Activated CD4-positive, alpha-beta T cell treated with anti-CD3 and anti-CD28 coated beads for 4 hours (primary cell): ENCODE results near the gene ADGRV1.

Experiments
- DNase-seq, 2 donors: peaks; one replicate each; pipeline ENCODE4 v3.0.0-alpha.2; 2020

ADGRV1 gene

DNA sequence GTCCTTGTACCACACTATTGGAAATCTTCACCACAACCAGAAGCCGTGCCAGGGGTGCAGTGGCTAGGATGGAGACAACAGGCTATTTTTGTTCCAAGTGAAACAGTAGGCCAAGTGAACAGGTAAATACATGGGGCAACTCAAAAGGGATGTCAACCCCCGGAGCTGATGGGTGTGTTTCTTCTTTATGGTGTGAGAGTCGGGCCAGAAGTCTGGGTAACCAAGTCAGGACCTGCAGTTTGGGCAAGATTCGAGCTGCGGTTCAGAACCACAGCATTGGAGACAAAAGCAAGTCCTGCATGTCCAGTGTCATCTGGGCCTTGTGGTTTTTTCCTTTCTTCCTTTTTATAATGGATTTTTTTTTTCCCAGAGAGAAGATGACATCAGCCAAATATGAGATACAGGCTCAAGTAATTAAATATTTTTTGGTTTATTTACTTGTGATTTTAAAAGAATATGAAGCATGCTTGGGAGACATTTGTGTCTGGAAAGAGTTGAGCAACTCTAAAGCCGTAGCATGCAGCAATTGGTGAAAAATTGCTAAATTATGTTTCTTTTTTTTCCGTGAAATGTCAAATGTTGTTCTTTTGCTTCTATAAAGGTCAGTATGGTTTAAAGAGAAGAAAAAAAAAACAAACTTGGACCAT is 562.9 kb downstream of the ADGRV1 start:
- no peak for DNase-seq

DNA sequence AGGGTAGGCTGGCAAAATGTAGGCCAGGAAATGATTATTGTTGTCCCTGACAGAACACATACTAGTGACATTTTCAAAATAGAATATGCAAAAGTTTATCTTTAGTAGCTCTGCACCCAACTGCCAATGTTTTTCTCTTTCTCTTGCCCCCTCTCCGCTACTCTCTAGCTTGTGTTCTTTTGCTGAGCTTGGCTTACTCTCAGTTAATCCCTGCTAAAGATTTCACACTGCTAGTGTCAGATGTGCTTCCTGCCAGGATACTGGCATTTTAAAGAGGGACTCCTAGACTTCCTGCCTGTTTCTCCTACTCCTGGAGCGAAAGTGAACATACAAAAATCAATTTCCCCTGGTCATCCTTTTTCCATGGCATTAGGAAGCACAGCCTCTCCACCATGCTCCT is 564.1 kb downstream of the ADGRV1 start:
- DNase-seq = no peak

DNA sequence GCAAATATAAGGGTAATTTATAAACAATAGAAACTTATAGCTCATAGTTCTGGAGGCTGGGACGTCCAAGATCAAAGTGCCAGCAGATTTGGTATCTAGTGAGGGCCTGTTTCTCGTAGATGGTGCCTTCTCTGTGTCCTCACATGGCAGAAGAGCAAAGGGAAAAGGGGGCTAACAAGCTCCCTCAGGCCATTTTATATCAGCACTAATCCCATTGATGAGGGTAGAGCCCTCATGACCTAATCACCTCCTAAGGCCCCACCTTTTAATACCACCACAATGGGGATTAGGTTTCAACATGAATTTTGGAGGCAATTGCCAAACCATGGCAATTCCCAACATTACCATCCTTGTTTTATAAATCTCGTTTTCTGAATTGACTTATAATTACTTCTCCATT is 564.7 kb downstream of the ADGRV1 start:
- DNase-seq = no peak

DNA sequence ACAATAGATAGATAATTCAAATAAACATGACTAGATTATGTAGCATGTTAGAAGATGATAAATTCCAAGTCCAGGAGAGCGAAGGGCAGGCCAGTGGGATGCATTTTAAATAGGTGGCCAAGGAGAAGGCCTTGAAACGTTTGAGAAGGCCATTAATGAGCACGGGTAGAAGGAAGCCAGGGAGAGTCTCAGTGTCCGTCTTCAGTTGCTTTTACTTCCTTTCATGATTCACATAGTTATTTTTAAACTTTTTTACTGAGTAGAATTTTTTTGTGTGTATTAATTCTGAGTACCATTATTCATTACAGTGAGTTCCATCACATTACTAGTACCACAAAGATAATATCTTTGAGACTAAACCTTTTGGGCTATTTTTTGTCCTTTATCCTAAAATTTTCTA is 565.3 kb downstream of the ADGRV1 start:
- DNase-seq = no peak

DNA sequence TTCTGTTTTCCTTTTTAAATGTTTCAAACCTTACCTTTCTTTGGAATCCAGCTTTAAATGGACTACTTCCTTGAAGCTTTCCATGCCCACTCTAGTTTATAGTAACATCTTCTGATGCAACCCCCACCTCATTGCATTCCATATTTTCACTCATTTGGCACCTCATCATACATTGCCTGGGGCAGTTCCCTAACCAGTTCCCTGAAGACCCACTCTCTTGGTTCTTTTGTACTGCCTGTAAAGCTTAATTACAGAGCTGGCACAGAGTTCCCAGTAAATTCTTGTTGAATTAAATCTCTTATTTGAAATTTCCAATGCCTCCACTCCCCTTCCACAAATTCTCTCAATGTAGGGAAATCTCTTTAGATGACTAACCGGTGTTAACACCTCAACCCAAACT is 567.3 kb downstream of the ADGRV1 start:
- DNase-seq = no peak

DNA sequence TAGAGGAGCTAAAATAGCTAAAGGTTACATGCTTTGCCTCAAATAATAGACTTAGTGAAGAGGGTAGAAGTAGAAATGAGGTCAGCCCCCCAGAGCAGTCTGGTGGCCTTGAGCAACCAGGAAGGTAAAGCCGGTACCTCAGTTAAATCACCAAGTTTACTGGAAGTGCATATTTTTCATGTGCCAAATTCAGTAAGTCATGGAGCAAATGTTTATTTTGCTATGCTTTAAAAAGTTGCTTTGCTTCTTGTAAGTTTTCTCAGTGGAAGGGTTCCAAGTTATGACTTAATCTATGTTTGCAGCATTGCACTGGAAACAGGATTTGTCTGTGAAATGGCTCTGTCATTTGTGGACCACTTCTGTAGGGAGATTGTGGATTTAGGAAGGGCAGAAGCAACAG is 567.9 kb downstream of the ADGRV1 start:
- DNase-seq = no peak

DNA sequence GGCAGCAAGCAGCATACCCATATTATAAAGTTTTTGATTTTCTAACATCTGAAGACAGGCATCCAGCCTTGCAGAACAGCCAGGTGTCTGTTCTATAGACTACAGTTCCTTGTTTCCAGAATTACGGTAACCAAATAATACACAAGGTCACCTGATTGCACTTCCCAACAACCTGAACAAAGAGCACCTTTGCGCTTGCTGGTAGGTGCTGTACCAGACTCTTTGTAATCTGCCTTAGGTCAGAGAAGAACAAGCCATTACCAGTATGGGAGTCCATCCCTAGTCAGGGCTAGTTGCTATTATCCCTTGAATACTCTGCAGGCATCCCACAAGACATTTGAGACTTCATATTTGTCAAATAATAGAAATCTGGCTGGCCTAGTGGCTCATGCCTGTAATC is 568.3 kb downstream of the ADGRV1 start:
- no peak for DNase-seq

DNA sequence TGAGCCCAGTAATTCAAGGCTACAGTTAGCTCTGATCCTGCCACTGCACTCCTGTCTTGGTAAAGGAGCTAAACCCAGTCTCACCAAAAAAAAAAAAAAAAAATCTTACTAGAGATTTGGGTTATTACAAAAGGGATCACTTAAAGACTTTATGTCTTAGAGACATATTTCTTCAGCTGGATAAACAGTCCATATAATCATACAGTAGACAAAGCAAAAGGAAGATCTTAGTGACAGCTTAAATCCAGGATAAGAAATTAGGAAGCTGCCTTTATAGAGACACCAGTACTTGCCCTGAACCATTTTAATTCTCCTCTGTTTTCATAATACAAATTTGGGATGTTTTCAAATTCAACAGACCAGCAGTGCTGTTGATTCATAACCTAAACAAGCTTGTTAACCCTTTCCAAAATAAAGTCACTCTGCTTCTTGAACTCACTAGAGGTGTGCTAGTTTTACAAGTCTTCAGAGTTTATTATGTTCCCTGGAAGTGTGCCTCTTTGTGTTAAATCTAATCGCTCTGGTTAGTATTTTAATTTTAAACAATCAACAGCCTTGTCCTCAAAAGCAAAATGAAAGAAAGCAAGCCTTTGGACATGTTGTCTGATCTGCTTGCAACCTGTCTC is 569.0 kb downstream of the ADGRV1 start:
- no peak for DNase-seq

DNA sequence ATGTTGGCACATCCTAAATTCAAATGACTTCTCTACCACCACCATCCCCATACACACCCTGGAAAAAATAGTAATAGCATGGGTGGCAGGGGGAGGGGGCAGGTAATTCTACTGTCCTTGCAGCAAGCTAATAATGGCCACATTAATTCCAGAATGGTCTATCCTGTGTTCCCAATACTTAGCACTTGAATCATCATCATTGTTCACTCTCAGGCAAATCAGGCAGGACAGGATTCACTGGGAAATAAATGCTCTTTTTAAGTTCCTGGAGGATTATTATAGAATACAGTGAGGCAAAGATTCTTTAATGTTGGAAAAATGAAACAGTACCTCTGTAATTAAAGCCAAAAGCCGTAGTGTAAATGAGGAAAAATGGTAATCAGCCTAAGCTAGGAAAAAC is 570.0 kb downstream of the ADGRV1 start:
- DNase-seq = no peak

DNA sequence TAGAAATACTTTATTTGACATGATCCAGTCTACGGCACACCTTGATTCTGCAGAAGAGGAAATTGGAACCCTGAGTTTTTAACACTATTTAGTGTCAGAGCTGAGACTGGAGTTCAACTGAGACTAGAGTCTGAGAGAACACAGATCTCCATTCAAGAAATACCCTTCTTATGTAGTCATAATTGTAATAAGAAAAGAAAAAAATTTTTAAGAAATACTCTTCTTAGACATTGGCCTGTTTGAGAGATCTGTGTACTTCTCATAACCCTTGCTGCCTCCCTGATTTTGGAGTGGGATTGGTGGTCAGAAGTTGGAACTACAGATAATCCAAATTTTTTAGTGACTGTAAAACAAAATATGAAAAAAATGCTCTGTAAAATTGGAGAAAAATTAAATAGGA is 571.2 kb downstream of the ADGRV1 start:
- no peak for DNase-seq

DNA sequence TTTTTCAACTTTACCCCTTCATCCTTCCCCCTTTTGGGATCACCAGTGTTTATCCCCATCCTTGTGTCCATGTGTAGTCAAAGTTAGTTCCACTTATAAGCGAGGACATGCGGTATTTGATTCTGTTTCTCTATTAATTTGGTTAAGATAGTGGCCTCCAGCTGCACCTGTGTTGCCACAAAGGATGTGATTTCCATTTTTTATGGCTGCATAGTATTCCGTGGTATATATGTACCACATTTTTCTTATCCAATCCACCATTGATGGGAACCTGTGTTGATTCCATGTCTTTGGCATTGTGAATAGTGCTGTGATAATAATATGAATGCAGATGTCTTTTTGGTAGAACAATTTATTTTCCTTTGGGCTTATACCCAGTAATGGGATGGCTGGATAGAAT is 572.2 kb downstream of the ADGRV1 start:
- no peak for DNase-seq

DNA sequence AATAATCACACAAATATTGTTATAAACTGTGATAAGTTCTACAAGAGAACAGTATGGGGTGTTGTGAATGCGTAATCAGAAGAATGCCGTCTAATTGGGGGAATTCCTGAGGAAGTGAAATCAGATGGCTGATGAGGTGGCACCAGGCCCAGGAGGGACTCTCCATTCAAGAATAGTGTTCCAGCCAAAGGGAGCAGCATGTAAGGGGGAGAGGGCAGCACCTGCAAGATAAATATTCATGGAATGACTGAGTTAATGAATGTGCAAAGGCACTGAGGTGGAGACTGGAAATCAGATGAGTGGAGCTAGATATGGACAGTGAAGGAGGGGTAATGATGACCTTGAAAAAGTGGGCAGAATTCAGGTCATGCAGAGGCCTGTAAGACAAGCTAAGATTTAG is 574.0 kb downstream of the ADGRV1 start:
- no peak for DNase-seq

DNA sequence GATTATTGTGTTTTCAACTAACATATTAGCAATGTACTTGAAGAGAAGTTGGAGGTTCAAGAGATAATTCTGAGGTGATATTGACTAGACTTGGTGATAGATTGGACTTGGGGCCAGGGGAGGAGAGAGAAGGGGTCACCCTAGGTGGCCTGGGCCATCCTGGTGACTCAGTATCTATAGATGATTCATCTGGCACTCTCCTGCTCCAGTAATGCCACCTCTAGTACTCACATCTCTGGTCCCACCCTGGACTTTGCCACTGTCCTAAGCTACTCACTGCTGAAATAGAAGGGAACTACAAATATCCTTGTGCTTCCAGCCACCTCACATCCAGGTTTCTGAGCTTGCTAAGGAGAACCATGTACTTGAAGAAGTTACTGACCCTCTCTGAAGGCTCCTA is 574.6 kb downstream of the ADGRV1 start:
- DNase-seq = no peak

DNA sequence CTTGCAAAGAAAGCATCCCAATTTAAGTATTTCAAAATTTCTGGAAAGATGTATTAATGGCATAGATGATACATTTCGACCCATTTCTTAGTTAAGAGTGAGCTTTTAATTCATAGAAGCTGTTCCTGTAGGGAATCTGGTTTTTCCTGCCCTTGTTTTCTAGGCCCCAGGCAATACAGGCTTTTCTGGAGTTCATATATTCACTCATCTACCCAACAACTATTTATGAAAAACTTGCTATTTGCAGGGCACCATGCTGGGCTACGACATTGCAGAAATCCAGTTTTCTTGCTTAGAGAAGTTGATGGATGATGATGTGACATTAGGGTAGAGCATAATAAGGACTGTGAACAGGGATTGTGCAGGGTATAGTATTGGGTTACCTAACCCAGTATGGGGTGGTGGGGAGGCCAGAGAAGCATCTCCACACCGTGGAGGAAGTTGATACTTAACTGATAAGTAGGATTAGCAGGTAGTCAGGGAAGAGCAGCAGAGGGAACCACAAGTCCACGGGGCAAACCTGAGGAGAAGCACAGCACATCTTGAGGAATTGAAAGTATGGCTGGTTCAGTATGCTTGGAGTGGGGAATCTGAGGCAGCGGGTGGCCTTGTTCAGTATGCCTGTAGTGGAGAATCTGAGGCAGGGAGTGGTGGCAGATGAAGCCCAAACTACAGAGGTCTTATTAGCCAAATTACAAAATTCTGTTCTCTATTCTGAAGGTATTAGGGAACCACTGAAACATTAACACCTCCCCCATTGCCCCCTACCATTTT is 577.1 kb downstream of the ADGRV1 start:
- no peak for DNase-seq

DNA sequence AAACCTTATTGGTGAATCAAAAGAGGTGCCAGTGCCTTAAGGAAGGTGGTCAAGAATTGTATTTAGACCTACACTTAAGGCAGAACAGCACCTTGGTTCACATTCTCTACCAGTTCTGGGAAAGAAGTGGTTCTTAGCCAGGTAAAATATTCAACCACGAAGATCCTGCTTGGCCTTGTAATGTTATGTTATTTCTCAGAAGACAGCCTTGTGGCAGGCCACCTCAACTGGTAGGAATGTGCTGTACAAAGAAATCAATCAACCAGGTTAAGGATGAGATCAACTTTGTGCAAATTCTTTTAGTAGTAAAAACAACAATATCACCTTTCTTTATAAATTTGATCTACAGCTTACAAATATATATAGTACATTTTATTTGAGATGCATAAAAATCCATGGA is 577.7 kb downstream of the ADGRV1 start:
- DNase-seq = no peak

DNA sequence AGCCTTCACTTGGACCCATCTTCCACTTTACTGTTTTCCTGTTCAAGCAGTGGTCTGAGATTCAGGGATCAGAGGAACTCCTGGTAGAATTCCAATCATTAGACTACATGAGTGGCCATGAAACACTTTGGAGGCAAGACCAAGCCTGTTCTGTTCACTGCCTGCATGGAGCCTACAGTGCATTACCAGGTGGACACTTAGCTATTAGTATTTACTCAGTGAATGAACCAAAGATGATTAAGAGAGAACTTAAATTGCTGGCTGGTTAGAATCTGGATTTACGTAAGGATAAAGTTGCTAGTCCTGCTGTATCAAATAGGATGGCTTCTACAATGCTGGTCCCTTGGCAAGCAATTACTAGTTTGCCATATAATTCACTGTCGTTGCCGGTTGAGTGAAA is 579.0 kb downstream of the ADGRV1 start:
- DNase-seq = no peak

DNA sequence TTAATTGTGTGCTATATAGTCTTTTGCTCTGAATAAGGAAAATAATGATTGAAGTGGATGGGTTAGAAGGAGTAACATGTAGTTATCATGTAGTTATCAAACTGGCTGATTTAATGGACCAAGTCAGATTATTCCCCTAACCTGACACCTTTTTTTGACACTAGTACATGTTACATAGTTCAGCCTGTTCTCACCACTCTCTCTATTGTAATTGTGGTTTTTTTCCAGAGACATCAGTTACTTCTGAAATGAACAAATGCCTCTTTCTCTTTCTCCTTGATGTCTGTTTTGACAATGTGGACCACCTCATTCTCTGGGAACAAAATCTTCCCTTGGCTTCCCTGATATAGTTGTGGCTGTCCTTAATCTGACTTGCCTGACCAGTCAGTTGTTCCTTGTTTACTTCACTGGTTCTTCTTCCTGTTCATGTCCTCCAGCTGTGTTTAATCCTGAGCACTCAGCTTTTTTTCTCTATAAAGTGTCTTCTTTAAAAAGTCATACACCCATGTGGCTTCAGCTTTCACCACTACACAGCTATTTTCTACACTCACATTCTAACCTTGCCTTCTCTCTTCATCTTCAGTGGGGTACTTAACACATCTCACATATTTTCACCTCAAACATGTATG is 581.1 kb downstream of the ADGRV1 start:
- no peak for DNase-seq

DNA sequence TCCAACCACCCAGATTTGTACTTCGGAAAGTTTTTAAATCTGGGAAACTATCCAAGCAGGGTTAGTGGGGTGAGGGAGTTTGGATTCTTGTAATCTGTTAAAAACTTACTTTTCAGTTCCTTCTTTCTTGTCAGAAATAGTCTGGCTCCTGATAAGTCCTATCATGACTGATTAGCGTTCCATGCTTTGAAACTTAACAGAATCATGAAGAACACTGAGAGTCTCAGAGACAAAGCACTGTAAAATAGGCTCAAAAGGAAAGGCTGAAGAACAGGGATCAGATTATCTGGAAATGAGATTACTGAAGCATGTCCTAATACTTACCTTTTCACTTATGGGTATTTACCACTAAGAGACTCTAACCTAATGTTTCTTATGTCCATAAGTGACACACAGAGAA is 582.1 kb downstream of the ADGRV1 start:
- no peak for DNase-seq

DNA sequence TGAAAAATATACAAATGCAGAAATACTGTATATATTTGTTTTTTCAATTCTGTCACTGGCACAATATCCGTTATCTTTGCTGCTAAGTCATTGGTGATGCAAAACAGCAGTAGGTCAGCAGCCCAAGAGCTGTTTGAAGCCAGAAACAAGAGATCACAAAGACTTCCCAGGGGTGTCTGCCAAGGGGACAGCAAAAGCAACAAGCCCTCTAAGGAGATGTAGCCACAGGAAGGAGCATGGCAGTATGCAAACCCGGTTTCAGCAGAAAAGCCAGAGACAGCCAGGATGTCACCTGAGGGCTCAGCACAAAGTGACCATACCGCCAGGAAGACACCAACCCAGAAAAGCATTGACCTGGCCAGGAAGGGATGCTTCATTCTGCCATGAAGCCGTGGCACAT is 583.0 kb downstream of the ADGRV1 start:
- no peak for DNase-seq

DNA sequence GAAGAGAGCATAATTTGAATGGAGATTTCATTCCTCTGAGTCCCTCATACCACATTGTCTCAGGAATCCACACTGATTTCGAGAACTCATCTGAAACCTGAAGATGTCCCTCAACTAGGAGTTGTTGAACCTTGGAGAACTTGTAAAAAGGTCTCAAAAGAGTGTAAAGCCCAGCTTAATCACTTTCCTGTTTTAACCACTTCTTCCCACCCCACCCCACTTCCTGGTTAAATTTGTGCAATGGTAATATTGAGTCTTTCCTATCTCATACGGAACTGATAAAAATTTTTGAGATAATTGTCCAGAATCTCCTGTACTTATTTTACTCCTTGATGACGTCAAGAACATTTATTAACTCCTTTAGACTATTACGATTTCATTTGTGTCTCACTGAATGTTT is 583.8 kb downstream of the ADGRV1 start:
- DNase-seq = no peak

DNA sequence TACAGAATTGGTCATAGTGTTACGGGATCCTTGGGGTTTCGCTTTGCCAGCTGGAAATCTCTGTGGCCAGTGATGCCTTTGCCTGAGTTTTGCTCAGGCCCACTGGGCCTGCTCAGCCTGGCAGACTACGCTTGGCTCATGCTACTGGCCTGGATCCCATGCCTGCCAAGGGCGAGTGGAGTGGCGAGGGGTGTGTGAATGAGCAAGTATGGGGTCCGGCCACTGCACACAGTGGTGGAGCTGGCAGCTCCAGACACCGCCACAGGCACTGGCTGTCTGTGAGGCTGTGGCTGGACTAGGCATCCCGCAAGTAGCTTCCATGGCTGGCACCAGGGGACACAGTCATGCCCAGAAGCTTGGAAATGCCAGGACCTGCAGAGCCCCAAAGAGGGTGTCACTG is 584.2 kb downstream of the ADGRV1 start:
- no peak for DNase-seq

DNA sequence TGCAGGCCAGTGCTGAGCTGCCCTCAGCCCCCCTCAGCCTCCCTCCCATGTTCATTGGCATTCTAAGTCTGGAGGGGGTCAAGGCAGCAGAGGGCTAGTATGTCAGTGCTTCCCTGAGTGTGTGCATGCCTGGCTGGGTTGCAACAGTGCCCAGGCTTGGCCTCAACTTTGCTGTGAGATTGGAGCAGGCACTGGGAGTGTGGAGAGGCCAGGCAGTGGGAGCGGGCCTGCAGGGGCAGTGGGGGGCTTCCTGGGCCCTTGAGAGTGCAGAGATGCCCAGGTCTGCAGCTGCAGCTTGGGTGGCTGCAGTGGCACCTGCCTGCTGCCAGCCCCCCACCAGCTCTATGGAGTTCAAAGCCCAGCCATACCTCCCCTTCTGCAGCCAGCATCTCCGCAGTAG is 585.2 kb downstream of the ADGRV1 start:
- DNase-seq = no peak

DNA sequence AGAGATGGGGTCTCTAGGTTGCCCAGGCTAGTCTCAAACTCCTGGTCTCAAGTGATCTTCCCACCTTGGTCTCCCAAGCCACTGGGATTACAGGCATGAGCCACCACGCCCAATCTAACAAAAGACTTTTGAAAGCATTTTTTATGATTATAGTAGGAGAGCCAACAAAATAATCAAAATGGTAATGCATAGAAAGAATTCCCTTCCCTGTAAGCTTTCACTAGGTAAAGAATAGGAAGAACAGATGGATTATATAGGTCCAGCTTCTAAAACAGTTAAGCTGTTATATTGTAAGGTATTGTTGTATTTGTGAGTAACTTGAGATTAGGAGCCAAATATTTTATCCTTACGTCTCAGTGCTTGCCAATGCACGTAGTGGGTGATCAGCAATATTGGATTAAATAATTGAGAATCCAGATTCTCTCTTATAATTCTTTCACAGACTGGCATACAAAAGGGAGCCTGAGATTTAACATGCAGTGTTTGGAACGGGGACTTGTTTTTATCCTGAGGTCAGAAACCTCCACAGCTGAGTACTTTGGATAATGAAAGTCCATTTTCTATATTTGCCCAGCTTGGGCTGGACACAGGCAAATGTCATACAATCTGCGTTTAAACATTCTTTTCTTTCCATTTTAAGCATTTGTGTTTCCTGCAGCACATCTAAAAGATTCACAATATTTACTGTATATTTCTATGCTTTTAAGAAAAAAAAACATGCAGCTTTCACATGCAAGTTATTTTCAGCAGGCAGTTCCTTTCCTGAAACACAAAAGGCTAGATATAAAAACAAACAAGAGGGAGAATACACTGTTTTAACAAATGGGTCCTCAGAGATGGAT is 586.1 kb downstream of the ADGRV1 start:
- no peak for DNase-seq
